HCT116 (cell line): Measurements from ENCODE around the gene FAM20C. TPM values are rescaled to one million over a fixed set of nuclear protein-coding genes. Genes with fewer than 3 reads are reported as not detected.

Experiments used
- ATAC-seq: fragments of 200-7000 bp; cut with Tn5 transposase; 2 replicates; pipeline ENCODE4 v1.9.1; 2020; ENCODE audit warnings: mild to moderate bottlenecking, moderate library complexity
- BruUV-seq: library from RNA; stranded (reverse); fragments of 400-500 nt; replicated peaks from 2 replicates; lab custom pipeline; 2021; lab: Mats Ljungman, UMichigan
- CTCF ChIA-PET: fragments of 300-600 bp; sonication (Branson Sonifier 250); formaldehyde crosslinking; loops from one replicate; lab custom pipeline; 2021; ENCODE audit warnings: antibody characterized with exemption; lab: Charles Lee
- POLR2A ChIA-PET: fragments of 300-600, 350-600 bp; sonication (Branson Sonifier 250); formaldehyde crosslinking; loops from one replicate; lab custom pipeline; 2021; ENCODE audit warnings: antibody characterized with exemption; lab: Charles Lee
- RAD21 ChIA-PET, 2 experiments: fragments of 300-600 bp; sonication (Branson Sonifier 250); formaldehyde crosslinking; loops; one replicate each; lab custom pipeline; 2023; ENCODE audit warnings: low total read pairs in 2 of 2; ENCODE audit not compliant: uncharacterized antibody in 2 of 2, unreplicated experiment in 2 of 2, low non-redundant PET in 1 of 2; lab: Charles Lee
- DNase-seq: peaks from one replicate; pipeline ENCODE4 v3.0.0-alpha.2; 2010; ENCODE audit warnings: low read depth, low spot score
- H2AFZ ChIP-seq: fragments of 200-600 bp; shearing (Covaris generic), sonication (generic); 2 replicates; pipeline ENCODE4 v1.6.1; 2017; ENCODE audit warnings: low read depth, mixed run types, mixed read lengths, antibody characterized with exemption, low read length; ENCODE audit not compliant: poor library complexity, severe bottlenecking
- H3K27ac ChIP-seq: 2 replicates; pipeline ENCODE4 v1.5.1; 2012; ENCODE audit warnings: low read depth, low read length
- H3K27me3 ChIP-seq: fragments of 200-600 bp; sonication (generic); 2 replicates; pipeline ENCODE4 v1.6.1; 2016; ENCODE audit warnings: mixed run types, low read length, mixed read lengths; ENCODE audit not compliant: insufficient read depth
- H3K36me3 ChIP-seq, 2 experiments: fragments of 200-500 bp in 1 of 2; fragments of 200-600 bp in 1 of 2; sonication (Bioruptor generic) in 1 of 2; sonication (generic) in 1 of 2; 2 replicates each; pipeline versions ENCODE4 v1.5.1 to v1.6.1; 2014 to 2016; ENCODE audit warnings: low read length in 2 of 2, inconsistent platforms in 1 of 2, mixed read lengths in 1 of 2, mixed run types in 1 of 2; ENCODE audit not compliant: insufficient read depth in 2 of 2, control insufficient read depth in 1 of 2
- H3K4me1 ChIP-seq, 2 experiments: fragments of 200-600 bp in 1 of 2; sonication (generic) in 1 of 2; 2 replicates each; pipeline versions ENCODE4 v1.5.1 to v1.6.1; 2012 to 2017; ENCODE audit warnings: low read length in 2 of 2, inconsistent platforms in 1 of 2, mild to moderate bottlenecking in 1 of 2, mixed read lengths in 1 of 2, mixed run types in 1 of 2, moderate library complexity in 1 of 2; ENCODE audit not compliant: insufficient read depth in 2 of 2, control insufficient read depth in 1 of 2
- H3K4me2 ChIP-seq: fragments of 200-600 bp; sonication (generic); 2 replicates; pipeline ENCODE4 v1.6.1; 2017; ENCODE audit warnings: mixed run types, low read length, mixed read lengths
- H3K4me3 ChIP-seq, 2 experiments: fragments of 200-600 bp in 1 of 2; sonication (generic) in 1 of 2; replicated peaks in 1 of 2; 2 replicates each; pipeline ENCODE4 v1.5.1; 2011 to 2016; ENCODE audit warnings: low read length in 2 of 2, control low read depth in 1 of 2, low read depth in 1 of 2, mild to moderate bottlenecking in 1 of 2, mixed read lengths in 1 of 2, mixed run types in 1 of 2
- H3K79me2 ChIP-seq: fragments of 200-600 bp; sonication (generic); 2 replicates; pipeline ENCODE4 v1.6.1; 2017; ENCODE audit warnings: mild to moderate bottlenecking, mixed run types, low read length, moderate library complexity, mixed read lengths; ENCODE audit not compliant: insufficient read depth
- H3K9ac ChIP-seq: fragments of 200-600 bp; sonication (generic); 2 replicates; pipeline ENCODE4 v1.6.1; 2016; ENCODE audit warnings: low read length, mixed read lengths
- H3K9me2 ChIP-seq: fragments of 200-600 bp; sonication (generic), shearing (Covaris generic); 2 replicates; pipeline ENCODE4 v1.6.1; 2017; ENCODE audit warnings: mixed run types, mild to moderate bottlenecking, moderate library complexity; ENCODE audit not compliant: insufficient read depth
- H3K9me3 ChIP-seq, 2 experiments: fragments of 200-500 bp in 1 of 2; fragments of 200-600 bp in 1 of 2; sonication (Bioruptor generic) in 1 of 2; sonication (generic) in 1 of 2; 2 replicates each; pipeline ENCODE4 v1.6.1; 2014 to 2017; ENCODE audit warnings: low read length in 2 of 2, mixed read lengths in 2 of 2, inconsistent platforms in 1 of 2, low read depth in 1 of 2, mild to moderate bottlenecking in 1 of 2, mixed run types in 1 of 2, moderate library complexity in 1 of 2; ENCODE audit not compliant: control insufficient read depth in 1 of 2, insufficient read depth in 1 of 2
- H4K20me1 ChIP-seq: fragments of 200-600 bp; sonication (generic), shearing (Covaris generic); 2 replicates; pipeline ENCODE4 v1.6.1; 2017; ENCODE audit warnings: mixed run types, mild to moderate bottlenecking, moderate library complexity; ENCODE audit not compliant: insufficient read depth
- CBX3 ChIP-seq: IDR thresholded peaks from 2 replicates; pipeline ENCODE4 v1.6.1; 2012; ENCODE audit warnings: low read depth
- EGR1 ChIP-seq: IDR thresholded peaks from 2 replicates; pipeline ENCODE4 v1.6.1; 2012; ENCODE audit warnings: low read depth
- ELF1 ChIP-seq: IDR thresholded peaks from 2 replicates; pipeline ENCODE4 v1.6.1; 2012; ENCODE audit warnings: low read depth, borderline replicate concordance
- EZH2 ChIP-seq: fragments of 200-600 bp; sonication (generic); IDR thresholded peaks from 2 replicates; pipeline ENCODE4 v1.6.1; 2017; ENCODE audit warnings: antibody characterized with exemption, mixed run types
- EZH2phosphoT487 ChIP-seq: fragments of 200-600 bp; IDR thresholded peaks from 2 replicates; pipeline ENCODE4 v1.6.1; 2018; ENCODE audit warnings: antibody characterized with exemption, borderline replicate concordance
- FOSL1 ChIP-seq: IDR thresholded peaks from 2 replicates; pipeline ENCODE4 v1.6.1; 2012; ENCODE audit warnings: low read depth
- POLR2AphosphoS5 ChIP-seq: IDR thresholded peaks from 2 replicates; pipeline ENCODE4 v1.6.1; 2011; ENCODE audit warnings: mild to moderate bottlenecking, low read depth, low read length, moderate library complexity
- RAD21 ChIP-seq: IDR thresholded peaks from 2 replicates; pipeline ENCODE4 v1.6.1; 2012; ENCODE audit warnings: low read depth, mild to moderate bottlenecking
- SRF ChIP-seq: IDR thresholded peaks from 2 replicates; pipeline ENCODE4 v1.6.1; 2012; ENCODE audit warnings: low read depth
- YY1 ChIP-seq: IDR thresholded peaks from 2 replicates; pipeline ENCODE4 v1.6.1; 2011; ENCODE audit warnings: low read length, low read depth, moderate library complexity, mild to moderate bottlenecking; ENCODE audit not compliant: insufficient replicate concordance; ENCODE audit errors: extremely low read depth
- ZFX ChIP-seq: fragments of 450-650 bp; IDR thresholded peaks from 2 replicates; pipeline ENCODE4 v1.6.1; 2017
- intact Hi-C: fragments of 100-400 bp; cut with micrococcal nuclease; formaldehyde crosslinking; loops from 2 replicates; pipeline ENCODE4 v1.10.0; 2022
- total RNA-seq: library from RNA; stranded (reverse); gene quantifications from one replicate; pipeline ENCODE4 v1.2.1, GENCODE V29; 2021; ENCODE audit not compliant: unreplicated experiment
- TF ChIP-seq, protein P1 (sequence below): IDR thresholded peaks from 2 replicates; pipeline ENCODE4 v1.6.1; 2012; ENCODE audit warnings: low read depth
- TF ChIP-seq, protein P2 (sequence below): IDR thresholded peaks from 2 replicates; pipeline ENCODE4 v1.6.1; 2011; ENCODE audit warnings: mild to moderate bottlenecking, low read length, moderate library complexity; ENCODE audit not compliant: insufficient replicate concordance; ENCODE audit errors: extremely low read depth
- TF ChIP-seq, protein P3 (sequence below): IDR thresholded peaks from 2 replicates; pipeline ENCODE4 v1.6.1; 2012

Gene FAM20C
- total RNA-seq, 1 experiment from 2014 or later, result 27.1 TPM

DNA sequence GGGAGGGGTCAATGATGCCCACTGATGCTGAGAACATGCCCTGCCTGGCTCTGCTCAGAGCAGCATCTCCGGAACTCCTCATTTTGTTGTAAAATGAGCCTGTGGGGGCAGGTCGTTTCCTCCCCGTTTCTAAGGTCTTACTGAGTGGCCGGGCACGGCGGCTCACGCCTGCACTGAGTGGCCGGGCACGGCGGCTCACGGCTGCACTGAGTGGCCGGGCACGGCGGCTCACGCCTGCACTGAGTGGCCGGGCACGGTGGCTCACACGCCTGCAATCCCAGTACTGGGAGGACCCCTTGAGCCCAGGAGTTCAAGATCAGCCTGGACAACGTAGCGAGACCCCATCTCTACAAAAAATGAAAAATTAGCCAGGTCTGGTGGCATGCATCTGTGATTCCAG lies 58.6 kb downstream of the FAM20C start (continued):
- TF ChIP-seq, protein P1, sequence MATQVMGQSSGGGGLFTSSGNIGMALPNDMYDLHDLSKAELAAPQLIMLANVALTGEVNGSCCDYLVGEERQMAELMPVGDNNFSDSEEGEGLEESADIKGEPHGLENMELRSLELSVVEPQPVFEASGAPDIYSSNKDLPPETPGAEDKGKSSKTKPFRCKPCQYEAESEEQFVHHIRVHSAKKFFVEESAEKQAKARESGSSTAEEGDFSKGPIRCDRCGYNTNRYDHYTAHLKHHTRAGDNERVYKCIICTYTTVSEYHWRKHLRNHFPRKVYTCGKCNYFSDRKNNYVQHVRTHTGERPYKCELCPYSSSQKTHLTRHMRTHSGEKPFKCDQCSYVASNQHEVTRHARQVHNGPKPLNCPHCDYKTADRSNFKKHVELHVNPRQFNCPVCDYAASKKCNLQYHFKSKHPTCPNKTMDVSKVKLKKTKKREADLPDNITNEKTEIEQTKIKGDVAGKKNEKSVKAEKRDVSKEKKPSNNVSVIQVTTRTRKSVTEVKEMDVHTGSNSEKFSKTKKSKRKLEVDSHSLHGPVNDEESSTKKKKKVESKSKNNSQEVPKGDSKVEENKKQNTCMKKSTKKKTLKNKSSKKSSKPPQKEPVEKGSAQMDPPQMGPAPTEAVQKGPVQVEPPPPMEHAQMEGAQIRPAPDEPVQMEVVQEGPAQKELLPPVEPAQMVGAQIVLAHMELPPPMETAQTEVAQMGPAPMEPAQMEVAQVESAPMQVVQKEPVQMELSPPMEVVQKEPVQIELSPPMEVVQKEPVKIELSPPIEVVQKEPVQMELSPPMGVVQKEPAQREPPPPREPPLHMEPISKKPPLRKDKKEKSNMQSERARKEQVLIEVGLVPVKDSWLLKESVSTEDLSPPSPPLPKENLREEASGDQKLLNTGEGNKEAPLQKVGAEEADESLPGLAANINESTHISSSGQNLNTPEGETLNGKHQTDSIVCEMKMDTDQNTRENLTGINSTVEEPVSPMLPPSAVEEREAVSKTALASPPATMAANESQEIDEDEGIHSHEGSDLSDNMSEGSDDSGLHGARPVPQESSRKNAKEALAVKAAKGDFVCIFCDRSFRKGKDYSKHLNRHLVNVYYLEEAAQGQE, result no peak
- TF ChIP-seq SRF (no peak), POLR2AphosphoS5 (no peak), EGR1 (no peak)
- TF ChIP-seq, all 23 proteins: peak for 0

DNA sequence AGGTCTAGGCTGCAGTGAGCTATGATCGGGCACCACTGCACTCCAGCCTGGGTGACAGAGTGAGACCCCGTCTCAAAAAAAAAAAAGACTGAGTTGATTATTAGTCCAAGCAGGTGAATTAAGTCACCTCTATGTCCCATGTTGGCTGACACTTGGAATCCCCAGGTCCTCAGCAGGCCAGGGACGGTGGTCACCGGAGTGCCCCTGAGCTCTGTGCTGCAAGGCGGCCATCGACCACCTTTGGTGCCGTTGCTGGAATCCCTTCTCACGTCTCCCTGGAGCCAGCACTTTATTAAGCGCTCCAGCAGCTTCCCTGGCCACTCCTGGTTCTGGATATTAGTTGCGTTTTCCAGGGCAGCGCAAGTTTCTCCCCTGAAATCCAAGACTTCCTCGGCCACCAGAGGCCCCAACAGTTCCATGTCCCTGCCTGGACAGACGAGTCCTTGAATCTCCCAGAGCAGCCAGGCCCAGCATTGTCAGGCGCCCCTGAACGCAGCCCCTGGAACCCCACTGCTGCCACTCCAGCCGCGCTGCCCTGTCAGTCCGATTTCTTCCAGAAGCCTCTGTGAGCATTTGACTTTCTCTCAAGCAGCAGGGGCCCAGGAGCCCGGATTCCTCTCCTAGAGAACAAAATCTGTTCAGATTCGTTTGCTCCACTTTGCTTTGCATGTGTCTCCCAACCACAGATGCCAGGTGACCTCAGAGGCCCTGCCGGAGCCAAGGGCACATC lies 59.2 kb downstream of the FAM20C start:
- TF ChIP-seq ZFX (no peak), YY1 (no peak), FOSL1 (no peak), EZH2phosphoT487 (no peak), POLR2AphosphoS5 (no peak), CBX3 (no peak), EZH2 (no peak), RAD21 (no peak), ELF1 (no peak)
- TF ChIP-seq, protein P2, sequence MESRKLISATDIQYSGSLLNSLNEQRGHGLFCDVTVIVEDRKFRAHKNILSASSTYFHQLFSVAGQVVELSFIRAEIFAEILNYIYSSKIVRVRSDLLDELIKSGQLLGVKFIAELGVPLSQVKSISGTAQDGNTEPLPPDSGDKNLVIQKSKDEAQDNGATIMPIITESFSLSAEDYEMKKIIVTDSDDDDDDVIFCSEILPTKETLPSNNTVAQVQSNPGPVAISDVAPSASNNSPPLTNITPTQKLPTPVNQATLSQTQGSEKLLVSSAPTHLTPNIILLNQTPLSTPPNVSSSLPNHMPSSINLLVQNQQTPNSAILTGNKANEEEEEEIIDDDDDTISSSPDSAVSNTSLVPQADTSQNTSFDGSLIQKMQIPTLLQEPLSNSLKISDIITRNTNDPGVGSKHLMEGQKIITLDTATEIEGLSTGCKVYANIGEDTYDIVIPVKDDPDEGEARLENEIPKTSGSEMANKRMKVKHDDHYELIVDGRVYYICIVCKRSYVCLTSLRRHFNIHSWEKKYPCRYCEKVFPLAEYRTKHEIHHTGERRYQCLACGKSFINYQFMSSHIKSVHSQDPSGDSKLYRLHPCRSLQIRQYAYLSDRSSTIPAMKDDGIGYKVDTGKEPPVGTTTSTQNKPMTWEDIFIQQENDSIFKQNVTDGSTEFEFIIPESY, result no peak
- TF ChIP-seq, protein P3, sequence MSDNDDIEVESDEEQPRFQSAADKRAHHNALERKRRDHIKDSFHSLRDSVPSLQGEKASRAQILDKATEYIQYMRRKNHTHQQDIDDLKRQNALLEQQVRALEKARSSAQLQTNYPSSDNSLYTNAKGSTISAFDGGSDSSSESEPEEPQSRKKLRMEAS, result no peak
- TF ChIP-seq, protein P1, result no peak
- Histone ChIP-seq H3K9me2 (no peaks in the 10 kb centered on the region), H3K36me3 (no peaks in the 10 kb centered on the region; a peak in 2 of 4 replicates), H3K27me3 (no peaks in the 10 kb centered on the region), H3K9me3 (peaks cover 0 to 3% of the 10 kb centered on the region in 2 experiments; a peak in 1 of 4 replicates), H3K9ac (no peak overlapping the region), H3K27ac (no peak overlapping the region), H3K4me1 (no peaks in the 10 kb centered on the region), H2AFZ (no peak overlapping the region), H3K4me3 (no peak overlapping the region), H3K4me2 (no peak overlapping the region), H3K79me2 (no peaks in the 10 kb centered on the region), H4K20me1 (no peaks in the 10 kb centered on the region)
- ATAC-seq (no peak), DNase-seq (no peak)
- intact Hi-C loops, result no loop called here
- ChIA-PET RAD21 (no interaction called here), POLR2A (no interaction called here), CTCF (no interaction called here)
- BruUV-seq, result no TSS peak
